NCI-H1092 (cell line): ENCODE data around the gene LMO7.
"Not testable (repeated sequence)": the region's sequence is repeated elsewhere in the genome, so short reads cannot be mapped to it uniquely, and the experiment has no call there.

Experiments
- DNase-seq: peaks from one replicate; lab custom pipeline; 2025; lab: John Stamatoyannopoulos, UW

The LMO7 gene

GRCh38 chr13:75743072-75743471 lies 106.9 kb downstream of the LMO7 start:
- not testable (repeated sequence) for DNase-seq

GRCh38 chr13:75744127-75744526 lies 108.0 kb downstream of the LMO7 start:
- no peak for DNase-seq

GRCh38 chr13:75745387-75745786 lies 109.3 kb downstream of the LMO7 start:
- no peak for DNase-seq

GRCh38 chr13:75748874-75749273 lies 112.7 kb downstream of the LMO7 start:
- DNase-seq = no peak

- DNase-seq = peak; percentile 4
Observed at GRCh38 chr13:75749407-75749806, 113.3 kb downstream of the LMO7 start.

GRCh38 chr13:75751350-75751749 lies 115.2 kb downstream of the LMO7 start:
- DNase-seq = no peak

GRCh38 chr13:75752826-75753225 lies 116.7 kb downstream of the LMO7 start:
- no peak for DNase-seq

- no peak for DNase-seq
Observed at GRCh38 chr13:75754936-75755335, 118.8 kb downstream of the LMO7 start.

GRCh38 chr13:75757336-75757735 lies 121.2 kb downstream of the LMO7 start:
- DNase-seq = no peak

GRCh38 chr13:75759531-75759930 lies 123.4 kb downstream of the LMO7 start:
- no peak for DNase-seq

GRCh38 chr13:75760131-75761021 lies 124.2 kb downstream of the LMO7 start:
- peak; percentile 66 for DNase-seq

GRCh38 chr13:75761369-75761768 lies 125.2 kb downstream of the LMO7 start:
- DNase-seq = no peak

GRCh38 chr13:75762076-75762937 lies 126.2 kb downstream of the LMO7 start:
- no peak for DNase-seq

- DNase-seq = no peak
Observed at GRCh38 chr13:75762955-75763354, 126.8 kb downstream of the LMO7 start.

- no peak for DNase-seq
Observed at GRCh38 chr13:75763512-75763911, 127.4 kb downstream of the LMO7 start.

GRCh38 chr13:75764251-75764925 lies 128.3 kb downstream of the LMO7 start:
- no peak for DNase-seq

- no peak for DNase-seq
Observed at GRCh38 chr13:75764926-75765310, 128.8 kb downstream of the LMO7 start.

- DNase-seq = no peak
Observed at GRCh38 chr13:75766636-75767035, 130.5 kb downstream of the LMO7 start.

- DNase-seq = no peak
Observed at GRCh38 chr13:75769141-75769905, 133.2 kb downstream of the LMO7 start.

- no peak for DNase-seq
Observed at GRCh38 chr13:75770164-75770563, 134.0 kb downstream of the LMO7 start.

GRCh38 chr13:75770592-75771011 lies 134.5 kb downstream of the LMO7 start:
- DNase-seq = no peak

- DNase-seq = no peak
Observed at GRCh38 chr13:75771226-75771625, 135.1 kb downstream of the LMO7 start.
